Esophagus muscularis mucosa (tissue), 4 donors: ENCODE data around the gene MECR. TPM values are rescaled to one million over a fixed set of nuclear protein-coding genes. Genes with fewer than 3 reads are reported as not detected.
"Not testable (repeated sequence)": the region's sequence is repeated elsewhere in the genome, so short reads cannot be mapped to it uniquely, and the experiment has no call there.

ENCODE experiments used
- DNase-seq: peaks from one replicate; pipeline ENCODE4 v3.0.0-alpha.2; 2017; ENCODE audit errors: extremely low spot score
- H3K27ac ChIP-seq, 4 donors: fragments of 200-600 bp; sonication (generic); replicated peaks in 1 of 4; 1 replicate in 3 of 4; 2 replicates in 1 of 4; pipeline ENCODE4 v1.5.1; 2016 to 2019; ENCODE audit warnings: mild to moderate bottlenecking in 1 of 4
- H3K27me3 ChIP-seq, 4 donors: fragments of 200-600 bp; sonication (generic); one replicate each; pipeline versions ENCODE4 v1.5.1 to v1.6.0; 2016 to 2019
- H3K36me3 ChIP-seq, 4 donors: fragments of 200-600 bp; sonication (generic); one replicate each; pipeline ENCODE4 v1.5.1; 2016 to 2019
- H3K4me1 ChIP-seq, 4 donors: fragments of 200-600 bp; sonication (generic); one replicate each; pipeline ENCODE4 v1.5.1; 2016 to 2019
- H3K4me3 ChIP-seq, 4 donors: fragments of 200-600 bp; sonication (generic); 1 replicate in 2 of 4; 2 replicates in 2 of 4; pipeline ENCODE4 v1.5.1; 2016 to 2019; ENCODE audit warnings: mild to moderate bottlenecking in 4 of 4, moderate library complexity in 1 of 4
- H3K9me3 ChIP-seq, 4 donors: fragments of 200-600 bp; sonication (generic); 1 replicate in 3 of 4; 2 replicates in 1 of 4; pipeline ENCODE4 v1.5.1; 2016 to 2019
- CTCF ChIP-seq, 3 experiments: fragments of 200-600 bp in 2 of 3; fragments of 450-650 bp in 1 of 3; sonication (generic) in 2 of 3; IDR thresholded peaks; one replicate each; pipeline ENCODE4 v1.5.1; 2017 to 2019; ENCODE audit warnings: antibody characterized with exemption in 3 of 3, mild to moderate bottlenecking in 2 of 3, moderate library complexity in 1 of 3
- EP300 ChIP-seq: sonication (generic); formaldehyde crosslinking; IDR thresholded peaks from one replicate; pipeline ENCODE4 v1.6.1; 2017; ENCODE audit warnings: antibody characterized with exemption
- POLR2A ChIP-seq: fragments of 450-650 bp; IDR thresholded peaks from one replicate; pipeline ENCODE4 v1.6.1; 2017; ENCODE audit warnings: antibody characterized with exemption, moderate library complexity, mild to moderate bottlenecking, low read depth
- POLR2AphosphoS5 ChIP-seq, 2 donors: sonication (generic); formaldehyde crosslinking; IDR thresholded peaks; one replicate each; pipeline ENCODE4 v1.6.1; 2017; ENCODE audit warnings: antibody characterized with exemption in 2 of 2
- WGBS: methylation state at CpG from one replicate; pipeline ENCODE4 v1.1.5; 2018; 5-methylcytosine and 5-hydroxymethylcytosine counted together
- intact Hi-C: fragments of 100-400 bp; cut with DNase I; formaldehyde crosslinking; loops from one replicate; pipeline ENCODE4 v1.15.1; 2023
- total RNA-seq, 4 donors: library from RNA; depleted of rRNA; stranded (reverse); fragments of >200 nt; gene quantifications; one replicate each; pipeline versions ENCODE4 v1.1.0 to v1.2.1, GENCODE V29; 2016

Gene MECR
- total RNA-seq, 4 donors from 2014 or later = 15.4 to 20.2 (median 18.6) TPM

GRCh38 chr1:29237852-29238619 is 7.3 kb upstream of the MECR start:
- Histone ChIP-seq H3K36me3 (no peaks in the 10 kb centered on the region), H3K27me3 (peaks cover 0 to 16% (median 0%) of the 10 kb centered on the region in 4 donors), H3K9me3 (no peaks in the 10 kb centered on the region), H3K27ac (peak overlapping the region; percentile 58 to 80 (median 70)), H3K4me3 (peak overlapping the region; percentile 54 to 92 (median 70)), H3K4me1 (peaks cover 6 to 27% (median 25%) of the 10 kb centered on the region in 4 donors)
- WGBS = 14% methylated on average over 29 of the region's 93 CpGs
- TF ChIP-seq POLR2AphosphoS5 (IDR thresholded peaks at IDR 0.05) (peak in 1 of 2 donors; percentile 22), CTCF (IDR thresholded peaks at IDR 0.05) (no peak)
- no peak for DNase-seq
- intact Hi-C loops = loop anchor here (2.0 to 10.0 kb wide), 7 partner anchors 554 to 1547 kb away; no protein-coding TSS in a partner anchor

GRCh38 chr1:29237129-29237821 is 6.5 kb upstream of the MECR start:
- TF ChIP-seq EP300 (no peak), POLR2A (no peak), CTCF (IDR thresholded peaks at IDR 0.05) (no peak), POLR2AphosphoS5 (IDR thresholded peaks at IDR 0.05) (no peak)
- Histone ChIP-seq H3K4me1 (peaks cover 6 to 27% (median 25%) of the 10 kb centered on the region in 4 donors), H3K27ac (peak overlapping the region; percentile 64 to 77 (median 74)), H3K4me3 (peak overlapping the region; percentile 54 to 92 (median 70)), H3K36me3 (no peaks in the 10 kb centered on the region), H3K9me3 (no peaks in the 10 kb centered on the region), H3K27me3 (peaks cover 0 to 16% (median 0%) of the 10 kb centered on the region in 4 donors)
- no peak for DNase-seq
- 1% methylated on average over 27 of the region's 79 CpGs for WGBS
- intact Hi-C loops = loop anchor here (2.0 to 10.0 kb wide), 7 partner anchors 555 to 1548 kb away; no protein-coding TSS in a partner anchor

- TF ChIP-seq CTCF (IDR thresholded peaks at IDR 0.05) (no peak), EP300 (no peak), POLR2AphosphoS5 (IDR thresholded peaks at IDR 0.05) (no peak), POLR2A (no peak)
- no peak for DNase-seq
- Histone ChIP-seq H3K36me3 (no peaks in the 10 kb centered on the region), H3K27ac (peak overlapping the region; percentile 64 to 77 (median 74)), H3K4me3 (peak overlapping the region; percentile 54 to 92 (median 70)), H3K4me1 (peaks cover 6 to 27% (median 25%) of the 10 kb centered on the region in 4 donors), H3K27me3 (peaks cover 0 to 16% (median 0%) of the 10 kb centered on the region in 4 donors), H3K9me3 (no peaks in the 10 kb centered on the region)
- 2% methylated on average over 13 of the region's 30 CpGs for WGBS
- intact Hi-C loops = loop anchor here (2.0 to 10.0 kb wide), 7 partner anchors 556 to 1548 kb away; no protein-coding TSS in a partner anchor
Observed at GRCh38 chr1:29236712-29237128, 6.0 kb upstream of the MECR start.

GRCh38 chr1:29235955-29236711 is 5.4 kb upstream of the MECR start, which contains the start of gene PTPRU:
TSS of gene PTPRU (plus strand) at chr1:29236522. CDS start at chr1:29236645, 123 bp downstream.
- H3K27me3 ChIP-seq = peaks cover 0 to 16% (median 0%) of the 10 kb centered on the region in 4 donors
- DNase-seq = no peak
- TF ChIP-seq CTCF (IDR thresholded peaks at IDR 0.05) (peak; percentile 88 to 97 (median 94)), EP300 (no peak)
- H3K4me1 ChIP-seq = peaks cover 6 to 33% (median 30%) of the 10 kb centered on the region in 4 donors
- peak within 1 kb of the TSS; percentile 64 to 77 (median 74) for H3K27ac ChIP-seq
- intact Hi-C loops = loop anchor here (2.0 to 10.0 kb wide), 7 partner anchors 556 to 1549 kb away; no protein-coding TSS in a partner anchor
- no peaks in the 10 kb centered on the region for H3K36me3 ChIP-seq
- 38% methylated on average over 12 of the region's 82 CpGs for WGBS
- H3K9me3 ChIP-seq = no peaks in the 10 kb centered on the region
- peak within 1 kb of the TSS; percentile 54 to 92 (median 70) for H3K4me3 ChIP-seq

- H3K4me3 ChIP-seq, H3K36me3 ChIP-seq, DNase-seq, H3K27ac ChIP-seq, H3K9me3 ChIP-seq: not testable (repeated sequence)
- Histone ChIP-seq H3K4me1 (peaks cover 12 to 40% (median 36%) of the 10 kb centered on the region in 4 donors), H3K27me3 (peaks cover 0 to 16% (median 0%) of the 10 kb centered on the region in 4 donors)
- WGBS = 89% methylated on average over 9 of the region's 9 CpGs
- intact Hi-C loops = loop anchor here (5.0 to 10.0 kb wide), 4 partner anchors 557 to 1550 kb away; no protein-coding TSS in a partner anchor
Observed at GRCh38 chr1:29234881-29235280, 4.1 kb upstream of the MECR start.
